Endothelial cell of umbilical vein (primary cell): ENCODE results near the gene MARS1. TPM values are rescaled to one million over a fixed set of nuclear protein-coding genes. Genes with fewer than 3 reads are reported as not detected.

Source experiments
- BruUV-seq: library from RNA; stranded (reverse); fragments of 400-500 nt; replicated peaks from 2 replicates; lab custom pipeline; 2021; lab: Mats Ljungman, UMichigan
- CTCF ChIA-PET: fragments of 300-600, 350-600 bp; sonication (Branson Sonifier 250); formaldehyde crosslinking; loops from one replicate; lab custom pipeline; 2021; ENCODE audit warnings: antibody characterized with exemption, inconsistent platforms; lab: Charles Lee
- POLR2A ChIA-PET: fragments of 300-600, 350-600 bp; sonication (Branson Sonifier 250); formaldehyde crosslinking; loops from one replicate; lab custom pipeline; 2021; ENCODE audit warnings: antibody characterized with exemption, inconsistent platforms; lab: Charles Lee
- DNase-seq: peaks from one replicate; pipeline ENCODE4 v3.0.0-alpha.2; 2011; ENCODE audit warnings: low read depth, low spot score
- FAIRE-seq: peaks from 2 replicates; lab custom pipeline; 2011; peaks lifted over from hg19 to GRCh38; lab: Jason Lieb, UNC
- H2AFZ ChIP-seq: 2 replicates; pipeline ENCODE4 v1.6.0; 2012; ENCODE audit warnings: low read depth, low read length, control low read depth, inconsistent platforms
- H3K27ac ChIP-seq: 2 replicates; pipeline ENCODE4 v1.5.1; 2011; ENCODE audit warnings: low read depth, mild to moderate bottlenecking, control low read depth, low read length, moderate library complexity; ENCODE audit not compliant: insufficient read depth
- H3K27me3 ChIP-seq, 2 experiments: 2 replicates each; pipeline versions ENCODE4 v1.6.0 to v1.6.1; 2011; ENCODE audit warnings: low read length in 2 of 2, mixed read lengths in 1 of 2; ENCODE audit not compliant: control insufficient read depth in 2 of 2, insufficient read depth in 2 of 2
- H3K36me3 ChIP-seq, 2 experiments: 2 replicates in 1 of 2; 3 replicates in 1 of 2; pipeline ENCODE4 v1.5.1; 2011; ENCODE audit warnings: low read length in 2 of 2, mild to moderate bottlenecking in 1 of 2, moderate library complexity in 1 of 2; ENCODE audit not compliant: control insufficient read depth in 2 of 2, insufficient read depth in 2 of 2; ENCODE audit errors: extremely low read depth in 1 of 2
- H3K4me1 ChIP-seq: 3 replicates; pipeline ENCODE4 v1.5.1; 2011; ENCODE audit warnings: mild to moderate bottlenecking, low read length; ENCODE audit not compliant: control insufficient read depth, insufficient read depth; ENCODE audit errors: extremely low read depth
- H3K4me2 ChIP-seq: 2 replicates; pipeline ENCODE4 v1.6.1; 2011; ENCODE audit warnings: low read length, control low read depth, mixed read lengths; ENCODE audit not compliant: insufficient read depth
- H3K4me3 ChIP-seq, 3 experiments: fragments of 200-600 bp in 1 of 3; sonication (generic), shearing (Covaris generic) in 1 of 3; replicated peaks in 1 of 3; 2 replicates each; pipeline ENCODE4 v1.5.1; 2011 to 2016; ENCODE audit warnings: control low read depth in 3 of 3, low read length in 3 of 3, mild to moderate bottlenecking in 2 of 3, inconsistent platforms in 1 of 3, low read depth in 1 of 3, moderate library complexity in 1 of 3; ENCODE audit not compliant: insufficient read depth in 1 of 3
- H3K79me2 ChIP-seq: 2 replicates; pipeline ENCODE4 v1.6.0; 2012; ENCODE audit warnings: low read length, inconsistent platforms; ENCODE audit not compliant: control insufficient read depth, insufficient read depth
- H3K9ac ChIP-seq: replicated peaks from 2 replicates; pipeline ENCODE3; 2011; ENCODE audit warnings: low read length, control low read depth; ENCODE audit not compliant: insufficient read depth; ENCODE audit errors: extremely low read depth
- H3K9me1 ChIP-seq: replicated peaks from 3 replicates; pipeline ENCODE4 v1.6.0; 2011; ENCODE audit warnings: mild to moderate bottlenecking, low read length; ENCODE audit not compliant: control insufficient read depth, insufficient read depth; ENCODE audit errors: extremely low read depth
- H3K9me3 ChIP-seq: replicated peaks from 2 replicates; pipeline ENCODE4 v1.5.1; 2012; ENCODE audit warnings: low read length, inconsistent platforms; ENCODE audit not compliant: control insufficient read depth, insufficient read depth
- H4K20me1 ChIP-seq: replicated peaks from 2 replicates; pipeline ENCODE3; 2011; ENCODE audit warnings: mild to moderate bottlenecking, low read length; ENCODE audit not compliant: control insufficient read depth, insufficient read depth; ENCODE audit errors: extremely low read depth
- CTCF ChIP-seq, 2 donors: IDR thresholded peaks; 1 replicate in 1 of 2; 2 replicates in 1 of 2; pipeline ENCODE4 v1.5.1; 2011; ENCODE audit warnings: low read length in 2 of 2, mild to moderate bottlenecking in 2 of 2, moderate library complexity in 2 of 2, control low read depth in 1 of 2, inconsistent platforms in 1 of 2, low read depth in 1 of 2; ENCODE audit not compliant: insufficient read depth in 1 of 2; ENCODE audit errors: extremely low read depth in 1 of 2
- EZH2 ChIP-seq: IDR thresholded peaks from 2 replicates; pipeline ENCODE4 v1.6.1; 2012; ENCODE audit warnings: borderline replicate concordance, low read depth, mild to moderate bottlenecking, moderate library complexity, low read length, inconsistent platforms; ENCODE audit not compliant: severe bottlenecking
- FOS ChIP-seq: IDR thresholded peaks from 2 replicates; pipeline ENCODE4 v1.6.1; 2011; ENCODE audit warnings: mild to moderate bottlenecking, low read length, moderate library complexity, borderline replicate concordance; ENCODE audit not compliant: insufficient read depth
- GATA2 ChIP-seq: IDR thresholded peaks from 2 replicates; pipeline ENCODE4 v1.7.0; 2011; ENCODE audit warnings: low read depth, mild to moderate bottlenecking, moderate library complexity, mixed read lengths, low read length; ENCODE audit not compliant: insufficient read length, insufficient read depth
- JUN ChIP-seq: IDR thresholded peaks from 2 replicates; pipeline ENCODE4 v1.6.1; 2011; ENCODE audit warnings: borderline replicate concordance, low read depth; ENCODE audit not compliant: insufficient read length, insufficient read depth
- MAX ChIP-seq: IDR thresholded peaks from 2 replicates; pipeline ENCODE4 v1.6.1; 2011; ENCODE audit not compliant: insufficient read depth, insufficient read length
- MYC ChIP-seq: IDR thresholded peaks from one replicate; pipeline ENCODE4 v1.6.1; 2011; ENCODE audit warnings: mild to moderate bottlenecking, low read depth, low read length
- POLR2A ChIP-seq: IDR thresholded peaks from 2 replicates; pipeline ENCODE4 v1.6.1; 2012; ENCODE audit warnings: low read depth, mild to moderate bottlenecking, control low read depth, low read length
- POLR2AphosphoS5 ChIP-seq: IDR thresholded peaks from 2 replicates; pipeline ENCODE4 v1.6.1; 2012; ENCODE audit warnings: low read depth, mild to moderate bottlenecking, control low read depth, low read length, moderate library complexity; ENCODE audit not compliant: insufficient read depth
- dilution Hi-C: fragments of 300-500 bp; cut with MboI; formaldehyde crosslinking; loops from one replicate; pipeline ENCODE4 v1.15.0; 2019; ENCODE audit warnings: low sequenced_read_pairs; ENCODE audit not compliant: extremely low pct_ligation_motif_present
- intact Hi-C: fragments of 100-400 bp; cut with micrococcal nuclease; formaldehyde crosslinking; loops from one replicate; pipeline ENCODE4 v1.10.0; 2022
- polyA plus RNA-seq, 4 experiments: library from polyadenylated mRNA; depleted of rRNA in 3 of 4; stranded (reverse) in 3 of 4; unstranded in 1 of 4; fragments of >200 nt; gene quantifications; 2 replicates each; pipeline versions ENCODE4 v1.2.1 to v1.2.3, GENCODE V29; 2011 to 2012; ENCODE audit warnings: missing spikeins in 1 of 4
- total RNA-seq: library from RNA; stranded (reverse); gene quantifications from 2 replicates; pipeline ENCODE4 v1.2.3, GENCODE V29; 2021

MARS1 gene
- total and polyA plus RNA-seq, 2 donors (not counting 3 experiments of a cell fraction or from before 2014, with no cell fraction given), result 118 to 212 TPM

GRCh38 chr12:57461917-57462250 lies 26.0 kb upstream of the MARS1 start:
- intact Hi-C loops (no loop called here), dilution Hi-C loops (no loop called here)
- H3K9me3 ChIP-seq, result no peaks in the 10 kb centered on the region
- H3K27me3 ChIP-seq, result peaks cover 6 to 10% of the 10 kb centered on the region in 2 experiments
- peaks cover 14% of the 10 kb centered on the region for H3K4me1 ChIP-seq
- ChIA-PET POLR2A (no interaction called here), CTCF (interaction anchor here (0.6 to 1.9 kb wide), 3 partner anchors 13 to 171 kb away, joined by 3 to 8 read pairs (median 3); partner anchors contain the start of gene B4GALNT1)
- H3K4me3 ChIP-seq, result peak overlapping the region; percentile 47 to 60 (median 47)
- H3K4me2 ChIP-seq, result peak overlapping the region; percentile 60
- peak overlapping the region; percentile 46 for H3K9ac ChIP-seq
- no TSS peak for BruUV-seq
- TF ChIP-seq FOS (no peak), POLR2AphosphoS5 (no peak), CTCF (IDR thresholded peaks at IDR 0.05; ENCODE audit: extremely low read depth in 1 of 2, insufficient read depth in 1 of 2, low read depth in 1 of 2, low read length in 2 of 2) (no peak), EZH2 (no peak), POLR2A (no peak), MYC (no peak), GATA2 (no peak), JUN (no peak), MAX (no peak)
- DNase-seq (no peak), FAIRE-seq (no peak)
- H3K27ac ChIP-seq, result no peak overlapping the region
- no peaks in the 10 kb centered on the region for H3K79me2 ChIP-seq
- H3K36me3 ChIP-seq, result no peaks in the 10 kb centered on the region
- no peaks in the 10 kb centered on the region for H4K20me1 ChIP-seq
- peak overlapping the region; percentile 71 for H2AFZ ChIP-seq
- H3K9me1 ChIP-seq, result no peaks in the 10 kb centered on the region
